ENCODE data around the gene RPA4. TPM values are rescaled to one million over a fixed set of nuclear protein-coding genes. Genes with fewer than 3 reads are reported as not detected.

RPA4 gene
- total RNA-seq, 1 donor from 2014 or later, result 0.19 TPM

DNA sequence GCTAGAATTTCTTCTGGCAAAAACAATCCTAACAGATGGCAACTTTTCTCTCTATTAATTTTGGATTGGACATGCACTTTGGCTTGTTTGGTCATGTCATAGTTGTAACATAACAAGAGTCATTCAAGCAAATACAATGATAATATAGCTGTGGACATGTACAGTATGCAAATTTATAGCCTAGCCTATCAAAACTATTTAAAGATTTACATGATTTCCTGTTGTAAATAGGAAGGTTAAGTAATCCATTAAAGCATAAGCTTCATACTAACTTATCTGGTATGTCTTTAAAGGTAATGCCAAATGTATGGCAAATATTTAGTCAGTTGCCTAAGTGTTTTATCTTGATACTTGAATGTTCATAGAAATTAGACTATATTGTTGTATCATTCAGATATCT is 45.3 kb downstream of the RPA4 start:
- intact Hi-C loops (cut with DNase I), result no loop called here
- no peak for ATAC-seq
- no peak for DNase-seq (ENCODE audit: missing footprints)

Other genes starting within 250 kb of the RPA4 start
- 9.9 TPM for gene DIAPH2, start 199.1 kb upstream of the RPA4 start, total RNA-seq

Data from Right ventricle myocardium inferior (tissue), 1 donor.